IPS-18a (cell line): ENCODE results near the gene CDH13.

ENCODE experiments used
- H3K27ac ChIP-seq: one replicate; pipeline ENCODE4 v1.5.1; 2013; ENCODE audit warnings: low read length
- H3K27me3 ChIP-seq: one replicate; pipeline ENCODE4 v1.6.1; 2013; ENCODE audit warnings: mild to moderate bottlenecking, low read length; ENCODE audit not compliant: control insufficient read depth, insufficient read depth
- H3K36me3 ChIP-seq: one replicate; pipeline ENCODE4 v1.6.1; 2013; ENCODE audit warnings: low read depth, low read length; ENCODE audit not compliant: control insufficient read depth
- H3K4me1 ChIP-seq: one replicate; pipeline ENCODE4 v1.6.1; 2013; ENCODE audit warnings: low read depth, low read length; ENCODE audit not compliant: control insufficient read depth
- H3K4me3 ChIP-seq: one replicate; pipeline ENCODE4 v1.5.1; 2013; ENCODE audit warnings: low read length
- H3K9ac ChIP-seq: one replicate; pipeline ENCODE4 v1.6.1; 2013; ENCODE audit warnings: mild to moderate bottlenecking, low read length, moderate library complexity
- H3K9me3 ChIP-seq: one replicate; pipeline ENCODE4 v1.6.1; 2013; ENCODE audit warnings: low read depth, low read length; ENCODE audit not compliant: control insufficient read depth

Gene CDH13

GRCh38 chr16:82701442-82701955, 74.7 kb downstream of the CDH13 start:
- Histone ChIP-seq H3K27me3 (no peaks in the 10 kb centered on the region), H3K9me3 (no peaks in the 10 kb centered on the region), H3K9ac (no peak overlapping the region), H3K36me3 (no peaks in the 10 kb centered on the region), H3K4me1 (peaks cover 3% of the 10 kb centered on the region), H3K4me3 (no peak overlapping the region), H3K27ac (no peak overlapping the region)

DNA sequence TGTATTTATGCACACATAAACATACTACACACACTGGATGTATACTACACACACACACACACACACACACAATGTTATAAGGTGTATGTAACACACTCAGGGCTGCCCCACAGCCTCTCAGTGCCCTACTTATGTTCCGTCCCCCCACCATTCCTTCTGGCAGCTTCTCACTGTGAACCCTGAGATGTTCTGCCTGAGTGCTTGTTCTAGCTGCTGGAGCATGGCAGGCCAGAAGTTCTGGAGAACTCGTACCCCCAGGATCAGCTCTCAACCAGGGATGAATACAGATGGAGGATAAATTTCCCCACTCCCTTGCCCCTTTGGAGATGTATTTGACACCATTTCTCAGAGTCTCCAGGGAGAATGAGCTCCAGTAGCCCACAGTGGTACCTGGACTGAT, 76.4 kb downstream of the CDH13 start:
- Histone ChIP-seq H3K27ac (no peak overlapping the region), H3K4me1 (peaks cover 13% of the 10 kb centered on the region), H3K36me3 (no peaks in the 10 kb centered on the region), H3K9ac (no peak overlapping the region), H3K4me3 (no peak overlapping the region), H3K9me3 (no peaks in the 10 kb centered on the region), H3K27me3 (no peaks in the 10 kb centered on the region)

- Histone ChIP-seq H3K27me3 (no peaks in the 10 kb centered on the region), H3K9ac (no peak overlapping the region), H3K36me3 (no peaks in the 10 kb centered on the region), H3K9me3 (no peaks in the 10 kb centered on the region), H3K27ac (no peak overlapping the region), H3K4me1 (peaks cover 21% of the 10 kb centered on the region), H3K4me3 (no peak overlapping the region)
Measured at GRCh38 chr16:82703871-82704768, 77.4 kb downstream of the CDH13 start.

GRCh38 chr16:82709987-82710386, 83.2 kb downstream of the CDH13 start:
- H3K27me3 ChIP-seq, result no peaks in the 10 kb centered on the region
- H3K9ac ChIP-seq, result no peak overlapping the region
- no peaks in the 10 kb centered on the region for H3K36me3 ChIP-seq
- no peak overlapping the region for H3K27ac ChIP-seq
- H3K4me3 ChIP-seq, result no peak overlapping the region
- peaks cover 18% of the 10 kb centered on the region for H3K4me1 ChIP-seq
- no peaks in the 10 kb centered on the region for H3K9me3 ChIP-seq

DNA sequence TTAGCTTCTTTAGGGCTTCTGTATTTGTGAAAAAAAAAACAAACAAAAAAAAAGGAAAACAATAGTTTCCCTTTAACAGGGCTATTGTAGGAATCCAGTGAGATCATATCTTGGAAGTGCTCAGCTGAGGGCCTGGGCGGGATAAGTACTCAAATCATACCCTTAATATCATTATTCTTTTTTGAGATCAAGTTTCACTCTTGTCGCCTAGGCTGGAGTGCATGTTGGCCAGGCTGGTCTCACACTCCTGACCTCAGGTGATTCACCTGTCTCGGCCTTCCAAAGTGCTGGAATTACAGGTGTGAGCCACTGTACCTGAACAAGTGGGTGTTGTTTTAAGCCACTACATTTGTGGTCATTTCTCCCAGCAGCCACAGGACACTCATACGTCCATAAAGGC, 87.0 kb downstream of the CDH13 start:
- H3K27me3 ChIP-seq, result no peaks in the 10 kb centered on the region
- no peaks in the 10 kb centered on the region for H3K36me3 ChIP-seq
- H3K4me3 ChIP-seq, result no peak overlapping the region
- no peak overlapping the region for H3K9ac ChIP-seq
- peaks cover 6% of the 10 kb centered on the region for H3K4me1 ChIP-seq
- no peaks in the 10 kb centered on the region for H3K9me3 ChIP-seq
- H3K27ac ChIP-seq, result no peak overlapping the region

DNA sequence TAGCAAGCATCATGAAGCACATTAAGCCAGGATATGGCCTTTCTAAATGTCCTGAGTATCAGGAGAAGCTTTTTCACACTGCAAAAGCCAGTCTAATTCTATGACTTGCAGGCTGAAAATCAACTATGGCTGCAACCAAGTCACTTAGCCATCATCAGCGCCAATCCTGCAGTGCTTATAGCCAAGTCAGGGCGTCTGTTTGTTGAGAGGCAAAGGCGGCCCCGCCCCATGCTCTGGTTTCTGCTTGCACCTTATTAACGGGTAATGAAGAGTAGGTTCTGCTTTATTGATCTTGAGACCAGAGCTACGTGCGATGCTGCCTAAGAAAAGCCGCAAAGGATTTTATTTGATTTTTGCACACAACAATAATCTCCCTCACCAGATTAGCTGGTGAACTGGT, 88.4 kb downstream of the CDH13 start:
- H3K27me3 ChIP-seq, result no peaks in the 10 kb centered on the region
- peaks cover 3% of the 10 kb centered on the region for H3K4me1 ChIP-seq
- no peak overlapping the region for H3K4me3 ChIP-seq
- no peaks in the 10 kb centered on the region for H3K36me3 ChIP-seq
- no peaks in the 10 kb centered on the region for H3K9me3 ChIP-seq
- H3K27ac ChIP-seq, result no peak overlapping the region
- H3K9ac ChIP-seq, result no peak overlapping the region

DNA sequence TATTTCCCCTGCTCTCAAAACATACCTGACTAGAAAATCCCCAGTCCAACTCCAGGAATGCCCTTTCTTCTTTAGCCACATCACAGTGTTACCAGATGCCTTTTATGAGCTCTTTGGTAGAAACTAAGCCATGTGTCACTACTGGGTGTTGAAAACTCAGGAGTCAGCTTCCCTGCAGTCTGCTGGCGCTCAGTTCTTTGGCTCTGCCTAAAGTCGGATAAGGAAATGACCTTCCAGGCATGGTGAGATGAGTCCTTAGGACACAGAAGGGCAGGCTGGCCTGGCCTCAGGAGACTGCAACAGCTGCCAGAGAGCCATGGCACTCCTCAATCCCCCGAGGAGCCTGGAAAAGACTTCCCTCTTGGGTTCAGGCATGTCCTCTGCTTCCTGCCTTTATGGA, 89.1 kb downstream of the CDH13 start:
- H3K9ac ChIP-seq, result no peak overlapping the region
- no peak overlapping the region for H3K27ac ChIP-seq
- no peaks in the 10 kb centered on the region for H3K27me3 ChIP-seq
- H3K4me1 ChIP-seq, result peaks cover 3% of the 10 kb centered on the region
- H3K4me3 ChIP-seq, result no peak overlapping the region
- H3K9me3 ChIP-seq, result no peaks in the 10 kb centered on the region
- H3K36me3 ChIP-seq, result no peaks in the 10 kb centered on the region

DNA sequence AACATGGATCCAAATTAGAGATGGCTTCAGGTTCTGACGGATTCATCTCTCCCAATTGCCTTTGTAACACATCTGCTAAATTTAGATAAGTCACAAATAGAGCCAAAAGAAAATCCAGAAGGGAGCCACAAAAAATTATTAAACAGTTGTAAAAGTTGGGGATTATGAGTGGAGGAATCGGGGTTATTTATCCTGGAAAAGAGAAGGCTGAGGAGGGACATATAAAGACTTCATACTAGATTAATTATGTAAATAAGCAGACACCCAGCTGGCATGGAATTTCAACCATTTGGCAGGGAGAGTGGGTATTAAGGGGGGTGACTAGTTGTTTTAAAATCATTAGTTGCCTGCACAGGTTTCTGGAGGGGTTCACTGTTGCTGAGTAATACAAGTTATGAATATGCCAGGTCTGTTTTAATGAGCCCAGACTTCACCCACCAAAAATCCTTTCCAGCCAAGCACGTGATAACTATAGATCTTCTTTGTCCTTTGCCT, 89.6 kb downstream of the CDH13 start:
- Histone ChIP-seq H3K36me3 (no peaks in the 10 kb centered on the region), H3K27me3 (no peaks in the 10 kb centered on the region), H3K9ac (no peak overlapping the region), H3K4me1 (peaks cover 3% of the 10 kb centered on the region), H3K27ac (no peak overlapping the region), H3K9me3 (no peaks in the 10 kb centered on the region), H3K4me3 (no peak overlapping the region)

DNA sequence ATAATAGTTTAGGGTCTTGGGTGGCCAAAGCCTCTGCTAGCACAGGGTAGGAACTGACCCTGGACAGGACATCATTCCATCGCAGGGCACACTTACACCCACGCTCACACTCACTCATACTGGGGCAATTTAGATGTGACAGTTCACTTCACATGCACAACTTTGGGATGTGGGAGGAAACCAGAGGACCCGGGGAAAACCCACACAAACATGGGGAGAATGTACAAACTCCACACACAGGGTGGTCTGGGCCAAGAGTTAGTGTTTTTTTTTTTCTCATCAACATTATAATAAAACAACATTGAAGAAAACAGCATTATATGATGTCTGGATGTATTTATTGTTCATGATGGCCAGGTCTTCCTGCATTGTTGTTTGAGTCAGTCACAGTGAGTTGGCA, 93.6 kb downstream of the CDH13 start:
- no peaks in the 10 kb centered on the region for H3K27me3 ChIP-seq
- no peak overlapping the region for H3K9ac ChIP-seq
- no peaks in the 10 kb centered on the region for H3K36me3 ChIP-seq

DNA sequence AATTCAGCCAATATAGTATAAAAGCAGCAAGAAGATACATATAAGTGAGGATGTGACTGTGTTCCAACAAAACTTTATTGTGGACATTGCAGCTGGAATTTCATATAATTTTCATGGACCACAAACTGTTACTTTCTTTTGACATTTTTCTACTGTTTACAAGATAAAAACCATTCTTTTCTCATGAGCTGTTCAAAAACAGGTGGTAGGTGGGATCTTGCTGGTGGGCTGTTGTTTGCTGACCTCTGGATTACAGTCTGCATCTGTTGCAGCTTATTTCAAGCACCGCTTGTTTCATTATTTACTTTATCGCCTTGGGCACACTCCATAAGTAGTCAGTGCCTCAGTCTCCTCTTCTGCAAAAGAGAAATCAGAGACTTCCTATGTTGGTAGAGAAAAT, 99.5 kb downstream of the CDH13 start:
- no peak overlapping the region for H3K9ac ChIP-seq
- no peaks in the 10 kb centered on the region for H3K27me3 ChIP-seq
- H3K9me3 ChIP-seq, result peaks cover 4% of the 10 kb centered on the region
- H3K4me3 ChIP-seq, result no peak overlapping the region
- H3K4me1 ChIP-seq, result no peaks in the 10 kb centered on the region
- no peak overlapping the region for H3K27ac ChIP-seq
- H3K36me3 ChIP-seq, result no peaks in the 10 kb centered on the region

More for the DNA sequence above, 93.6 kb downstream of the CDH13 start:
- Histone ChIP-seq H3K27ac (no peak overlapping the region), H3K9me3 (no peaks in the 10 kb centered on the region), H3K4me3 (no peak overlapping the region), H3K4me1 (peaks cover 3% of the 10 kb centered on the region)

GRCh38 chr16:82728901-82729300, 102.1 kb downstream of the CDH13 start:
- Histone ChIP-seq H3K9me3 (peaks cover 4% of the 10 kb centered on the region), H3K27me3 (no peaks in the 10 kb centered on the region), H3K4me1 (no peaks in the 10 kb centered on the region), H3K27ac (no peak overlapping the region), H3K36me3 (no peaks in the 10 kb centered on the region), H3K9ac (no peak overlapping the region), H3K4me3 (no peak overlapping the region)

DNA sequence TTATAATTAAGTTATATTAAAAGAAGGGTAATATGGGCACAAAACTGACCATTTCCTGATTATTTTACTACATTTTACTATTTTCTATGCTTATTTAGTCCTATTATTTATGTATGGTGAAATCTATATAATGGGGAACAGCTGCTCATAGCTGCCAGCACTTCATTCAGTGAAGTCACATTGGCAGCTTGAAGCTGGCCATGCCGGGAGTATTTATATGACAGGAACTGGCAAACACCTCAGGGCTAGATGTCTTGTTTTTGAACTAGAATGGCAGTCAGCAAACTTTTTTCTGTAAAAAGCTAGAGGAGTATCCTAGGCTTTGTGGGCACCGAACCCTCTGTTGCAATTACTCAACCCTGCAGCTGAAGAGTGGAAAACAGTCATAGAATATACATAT, 104.1 kb downstream of the CDH13 start:
- Histone ChIP-seq H3K27ac (no peak overlapping the region), H3K9me3 (peaks cover 4% of the 10 kb centered on the region), H3K27me3 (no peaks in the 10 kb centered on the region)

More for the DNA sequence above, 104.1 kb downstream of the CDH13 start:
- no peaks in the 10 kb centered on the region for H3K36me3 ChIP-seq
- no peak overlapping the region for H3K4me3 ChIP-seq
- no peak overlapping the region for H3K9ac ChIP-seq
- H3K4me1 ChIP-seq, result no peaks in the 10 kb centered on the region
